Measurements from ENCODE around the gene LPA.

The LPA gene

DNA sequence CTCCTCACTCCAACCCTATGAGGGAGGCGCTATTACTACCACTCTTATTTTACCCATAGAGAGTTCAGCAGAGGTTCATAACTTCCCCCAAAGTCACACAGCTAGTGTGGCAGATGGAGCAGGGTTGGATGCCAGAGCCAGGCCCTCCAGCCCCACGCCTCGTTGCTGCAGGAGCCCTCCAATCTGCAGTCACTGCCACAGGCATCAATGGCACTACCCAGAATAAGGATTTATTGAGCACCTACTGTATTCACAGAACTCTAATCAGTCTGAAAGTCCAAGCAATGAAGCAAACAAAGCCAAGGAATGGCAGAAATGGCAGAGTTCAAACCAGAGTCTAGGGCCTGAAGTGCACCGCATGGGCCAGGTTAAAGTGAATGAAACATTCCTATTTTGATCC, 144.9 kb downstream of the LPA start:
- TF ChIP-seq ZBTB7A (IDR thresholded peaks at IDR 0.05; ENCODE audit: low read depth) (no peak), RAD21 (IDR thresholded peaks at IDR 0.05; ENCODE audit: low read depth) (no peak), CREB1 (IDR thresholded peaks at IDR 0.05; ENCODE audit: low read depth) (no peak), YY1 (IDR thresholded peaks at IDR 0.05; ENCODE audit: low read depth) (no peak), EGR1 (IDR thresholded peaks at IDR 0.05) (no peak), TEAD4 (IDR thresholded peaks at IDR 0.05) (no peak), TAF1 (IDR thresholded peaks at IDR 0.05; ENCODE audit: low read depth) (no peak), FOXM1 (IDR thresholded peaks at IDR 0.05; ENCODE audit: borderline replicate concordance, low read depth) (no peak), EP300 (IDR thresholded peaks at IDR 0.05; ENCODE audit: borderline replicate concordance) (no peak), CEBPB (IDR thresholded peaks at IDR 0.05) (no peak)

DNA sequence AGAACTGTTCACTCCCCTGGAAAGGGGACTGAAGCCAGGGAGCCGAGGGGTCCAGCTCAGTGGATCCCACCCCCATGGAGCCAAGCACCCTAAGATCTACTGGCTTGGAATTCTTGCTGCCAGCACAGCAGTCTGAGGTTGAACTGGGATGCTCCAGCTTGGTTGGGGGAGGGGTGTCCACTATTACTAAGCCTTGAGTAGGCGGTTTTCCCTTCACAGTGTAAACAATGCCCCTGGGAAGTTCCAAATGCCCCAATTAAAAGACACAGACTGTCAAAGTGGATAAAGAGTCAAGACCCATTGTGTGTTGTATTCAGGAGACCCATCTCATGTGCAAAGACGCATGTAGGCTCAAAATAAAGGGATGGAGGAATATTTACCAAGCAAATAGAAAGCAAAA, 150.2 kb downstream of the LPA start:
- no peak for TF ChIP-seq TAF1 (IDR thresholded peaks at IDR 0.05; ENCODE audit: low read depth)
- TF ChIP-seq RAD21 (IDR thresholded peaks at IDR 0.05; ENCODE audit: low read depth): no peak
- TF ChIP-seq CEBPB (IDR thresholded peaks at IDR 0.05): no peak
- TF ChIP-seq TCF12 (IDR thresholded peaks at IDR 0.05; ENCODE audit: low read depth): no peak
- TF ChIP-seq EGR1 (IDR thresholded peaks at IDR 0.05): no peak
- no peak for TF ChIP-seq NFIC (IDR thresholded peaks at IDR 0.05)
- no peak for TF ChIP-seq YY1 (IDR thresholded peaks at IDR 0.05; ENCODE audit: low read depth)
- TF ChIP-seq ZBTB7A (IDR thresholded peaks at IDR 0.05; ENCODE audit: low read depth): no peak
- no peak for TF ChIP-seq EP300 (IDR thresholded peaks at IDR 0.05; ENCODE audit: borderline replicate concordance)
- no peak for TF ChIP-seq FOXM1 (IDR thresholded peaks at IDR 0.05; ENCODE audit: borderline replicate concordance, low read depth)
- TF ChIP-seq, protein P1, sequence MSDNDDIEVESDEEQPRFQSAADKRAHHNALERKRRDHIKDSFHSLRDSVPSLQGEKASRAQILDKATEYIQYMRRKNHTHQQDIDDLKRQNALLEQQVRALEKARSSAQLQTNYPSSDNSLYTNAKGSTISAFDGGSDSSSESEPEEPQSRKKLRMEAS (IDR thresholded peaks at IDR 0.05): no peak

DNA sequence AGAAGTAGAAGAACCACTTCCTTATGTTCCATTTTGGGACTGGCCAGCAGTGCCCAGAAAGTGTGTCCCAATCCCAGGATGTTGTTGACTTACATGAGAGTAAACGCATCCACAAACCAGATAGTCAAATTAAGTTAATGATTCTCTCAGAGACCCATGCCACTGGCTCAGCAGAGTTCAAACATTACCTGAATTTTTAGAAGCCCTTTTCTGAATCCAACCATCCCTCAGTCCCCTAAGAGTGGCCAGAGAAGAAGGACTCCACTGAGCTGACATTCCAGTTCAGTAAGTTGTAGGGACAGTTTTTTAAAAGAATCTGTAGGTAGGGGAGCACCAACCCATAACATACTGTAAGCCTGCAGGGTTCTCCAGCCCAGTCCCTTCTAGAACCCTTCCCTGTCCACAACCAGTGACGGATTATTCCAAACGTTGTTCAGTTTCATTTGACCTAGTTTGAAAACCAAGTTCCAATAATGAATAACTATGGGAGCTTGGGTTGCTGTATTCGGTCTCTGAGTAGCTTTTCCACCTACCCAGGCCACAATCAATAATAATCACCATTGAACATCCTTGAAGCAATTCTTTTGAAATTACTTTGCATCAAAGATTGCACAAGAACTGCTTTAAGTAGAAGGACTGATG, 153.0 kb downstream of the LPA start:
- no peak for TF ChIP-seq TAF1 (IDR thresholded peaks at IDR 0.05; ENCODE audit: low read depth)
- TF ChIP-seq RAD21 (IDR thresholded peaks at IDR 0.05; ENCODE audit: low read depth): no peak
- TF ChIP-seq, protein P2, sequence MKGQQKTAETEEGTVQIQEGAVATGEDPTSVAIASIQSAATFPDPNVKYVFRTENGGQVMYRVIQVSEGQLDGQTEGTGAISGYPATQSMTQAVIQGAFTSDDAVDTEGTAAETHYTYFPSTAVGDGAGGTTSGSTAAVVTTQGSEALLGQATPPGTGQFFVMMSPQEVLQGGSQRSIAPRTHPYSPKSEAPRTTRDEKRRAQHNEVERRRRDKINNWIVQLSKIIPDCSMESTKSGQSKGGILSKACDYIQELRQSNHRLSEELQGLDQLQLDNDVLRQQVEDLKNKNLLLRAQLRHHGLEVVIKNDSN (IDR thresholded peaks at IDR 0.05): no peak
- no peak for TF ChIP-seq NFIC (IDR thresholded peaks at IDR 0.05)
- no peak for TF ChIP-seq ZBTB7A (IDR thresholded peaks at IDR 0.05; ENCODE audit: low read depth)
- no peak for TF ChIP-seq EGR1 (IDR thresholded peaks at IDR 0.05)
- no peak for TF ChIP-seq CREB1 (IDR thresholded peaks at IDR 0.05; ENCODE audit: low read depth)
- TF ChIP-seq, protein P1 (IDR thresholded peaks at IDR 0.05): no peak
- TF ChIP-seq, protein P3, sequence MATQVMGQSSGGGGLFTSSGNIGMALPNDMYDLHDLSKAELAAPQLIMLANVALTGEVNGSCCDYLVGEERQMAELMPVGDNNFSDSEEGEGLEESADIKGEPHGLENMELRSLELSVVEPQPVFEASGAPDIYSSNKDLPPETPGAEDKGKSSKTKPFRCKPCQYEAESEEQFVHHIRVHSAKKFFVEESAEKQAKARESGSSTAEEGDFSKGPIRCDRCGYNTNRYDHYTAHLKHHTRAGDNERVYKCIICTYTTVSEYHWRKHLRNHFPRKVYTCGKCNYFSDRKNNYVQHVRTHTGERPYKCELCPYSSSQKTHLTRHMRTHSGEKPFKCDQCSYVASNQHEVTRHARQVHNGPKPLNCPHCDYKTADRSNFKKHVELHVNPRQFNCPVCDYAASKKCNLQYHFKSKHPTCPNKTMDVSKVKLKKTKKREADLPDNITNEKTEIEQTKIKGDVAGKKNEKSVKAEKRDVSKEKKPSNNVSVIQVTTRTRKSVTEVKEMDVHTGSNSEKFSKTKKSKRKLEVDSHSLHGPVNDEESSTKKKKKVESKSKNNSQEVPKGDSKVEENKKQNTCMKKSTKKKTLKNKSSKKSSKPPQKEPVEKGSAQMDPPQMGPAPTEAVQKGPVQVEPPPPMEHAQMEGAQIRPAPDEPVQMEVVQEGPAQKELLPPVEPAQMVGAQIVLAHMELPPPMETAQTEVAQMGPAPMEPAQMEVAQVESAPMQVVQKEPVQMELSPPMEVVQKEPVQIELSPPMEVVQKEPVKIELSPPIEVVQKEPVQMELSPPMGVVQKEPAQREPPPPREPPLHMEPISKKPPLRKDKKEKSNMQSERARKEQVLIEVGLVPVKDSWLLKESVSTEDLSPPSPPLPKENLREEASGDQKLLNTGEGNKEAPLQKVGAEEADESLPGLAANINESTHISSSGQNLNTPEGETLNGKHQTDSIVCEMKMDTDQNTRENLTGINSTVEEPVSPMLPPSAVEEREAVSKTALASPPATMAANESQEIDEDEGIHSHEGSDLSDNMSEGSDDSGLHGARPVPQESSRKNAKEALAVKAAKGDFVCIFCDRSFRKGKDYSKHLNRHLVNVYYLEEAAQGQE (IDR thresholded peaks at IDR 0.05; ENCODE audit: low read depth): no peak
- no peak for TF ChIP-seq TEAD4 (IDR thresholded peaks at IDR 0.05)
- TF ChIP-seq CEBPB (IDR thresholded peaks at IDR 0.05): no peak
- TF ChIP-seq EP300 (IDR thresholded peaks at IDR 0.05; ENCODE audit: borderline replicate concordance): no peak
- TF ChIP-seq TCF12 (IDR thresholded peaks at IDR 0.05; ENCODE audit: low read depth): no peak
- no peak for TF ChIP-seq FOXM1 (IDR thresholded peaks at IDR 0.05; ENCODE audit: borderline replicate concordance, low read depth)

DNA sequence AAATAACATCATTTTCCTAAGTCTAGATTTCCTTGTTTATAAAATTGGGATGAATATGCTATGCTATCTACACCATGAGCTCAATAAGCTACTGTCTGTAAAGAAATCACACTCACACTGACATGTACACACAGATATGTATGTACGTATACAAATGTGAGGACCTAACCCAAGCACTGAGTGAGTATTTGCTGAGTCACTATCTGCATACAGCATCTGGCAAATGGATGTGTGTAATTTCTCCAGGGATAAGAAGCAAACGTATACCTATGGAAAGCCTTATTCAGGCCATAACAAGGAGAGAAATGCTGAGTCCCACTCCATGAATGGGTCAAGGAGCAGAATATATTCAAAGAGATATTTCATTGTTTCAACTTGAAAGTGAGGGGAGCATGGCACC, 153.9 kb downstream of the LPA start:
- TF ChIP-seq, protein P1 (IDR thresholded peaks at IDR 0.05): no peak
- TF ChIP-seq ZBTB7A (IDR thresholded peaks at IDR 0.05; ENCODE audit: low read depth): no peak
- TF ChIP-seq TEAD4 (IDR thresholded peaks at IDR 0.05): no peak
- no peak for TF ChIP-seq CEBPB (IDR thresholded peaks at IDR 0.05)
- TF ChIP-seq TCF12 (IDR thresholded peaks at IDR 0.05; ENCODE audit: low read depth): no peak
- no peak for TF ChIP-seq EGR1 (IDR thresholded peaks at IDR 0.05)
- TF ChIP-seq, protein P2 (IDR thresholded peaks at IDR 0.05): no peak
- TF ChIP-seq TAF1 (IDR thresholded peaks at IDR 0.05; ENCODE audit: low read depth): no peak

DNA sequence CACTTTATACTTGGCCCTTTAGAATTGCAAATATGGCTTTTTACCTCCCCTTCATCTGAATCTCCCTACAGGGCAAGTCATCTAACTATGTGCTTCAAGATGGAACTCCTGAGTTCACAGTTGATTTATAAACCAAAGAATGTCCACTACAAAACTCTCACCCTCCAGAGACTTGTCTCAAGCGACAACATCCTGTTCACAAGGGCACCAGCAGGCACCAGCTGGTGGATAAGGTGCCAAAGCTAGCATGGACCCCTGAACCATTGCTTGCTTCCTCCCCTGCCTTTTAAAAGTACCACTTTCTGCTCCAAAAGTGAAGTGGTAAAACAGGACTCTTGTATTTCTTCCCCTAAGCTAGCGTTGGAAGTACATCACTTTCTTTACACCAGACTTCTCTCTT, 154.5 kb downstream of the LPA start:
- TF ChIP-seq EGR1 (IDR thresholded peaks at IDR 0.05) (no peak), YY1 (IDR thresholded peaks at IDR 0.05; ENCODE audit: low read depth) (no peak)

DNA sequence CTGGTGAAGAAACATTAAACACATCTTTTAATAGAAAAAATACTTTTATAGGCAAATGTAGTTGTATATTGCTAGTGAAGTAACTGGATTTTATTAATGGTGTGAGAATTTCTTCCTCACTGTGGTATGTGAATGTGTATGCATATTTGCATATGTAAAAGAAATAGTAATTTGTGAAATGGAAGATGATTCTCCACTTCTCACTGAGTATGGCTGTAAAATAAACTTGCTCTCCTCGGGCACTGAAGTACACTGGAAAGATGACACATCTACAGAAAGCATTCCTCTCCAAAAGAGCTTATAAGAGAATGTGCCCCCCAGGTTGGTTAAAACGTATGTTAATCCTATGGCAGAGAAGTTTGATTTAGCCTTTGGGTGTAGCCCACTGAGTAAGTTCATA, 155.5 kb downstream of the LPA start:
- no peak for TF ChIP-seq EGR1 (IDR thresholded peaks at IDR 0.05)

DNA sequence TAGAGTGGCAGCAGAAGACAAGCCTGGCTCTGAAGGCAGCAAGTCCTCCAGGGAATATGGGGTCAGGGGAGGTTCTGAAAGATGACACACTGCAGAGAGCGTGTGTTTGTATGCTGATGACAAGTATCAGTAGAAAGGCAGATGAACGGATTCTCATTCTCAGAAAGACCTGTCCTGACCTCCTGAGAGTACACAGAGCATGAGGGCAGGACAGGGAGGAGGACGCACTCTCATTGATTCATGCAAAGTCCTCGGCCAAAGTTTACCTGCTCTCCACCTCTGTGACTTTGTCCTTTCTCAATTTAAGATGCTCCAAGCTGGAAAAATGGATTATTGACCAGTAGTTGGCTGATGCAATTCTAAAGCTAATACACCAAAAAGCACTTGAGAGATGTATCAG, 156.7 kb downstream of the LPA start:
- no peak for TF ChIP-seq ZBTB7A (IDR thresholded peaks at IDR 0.05; ENCODE audit: low read depth)
- no peak for TF ChIP-seq CREB1 (IDR thresholded peaks at IDR 0.05; ENCODE audit: low read depth)
- no peak for TF ChIP-seq NFIC (IDR thresholded peaks at IDR 0.05)
- TF ChIP-seq, protein P2 (IDR thresholded peaks at IDR 0.05): no peak
- no peak for TF ChIP-seq RAD21 (IDR thresholded peaks at IDR 0.05; ENCODE audit: low read depth)
- TF ChIP-seq YY1 (IDR thresholded peaks at IDR 0.05; ENCODE audit: low read depth): no peak
- no peak for TF ChIP-seq EGR1 (IDR thresholded peaks at IDR 0.05)
- no peak for TF ChIP-seq TCF12 (IDR thresholded peaks at IDR 0.05; ENCODE audit: low read depth)
- TF ChIP-seq FOXM1 (IDR thresholded peaks at IDR 0.05; ENCODE audit: borderline replicate concordance, low read depth): no peak
- no peak for TF ChIP-seq TAF1 (IDR thresholded peaks at IDR 0.05; ENCODE audit: low read depth)
- no peak for TF ChIP-seq CEBPB (IDR thresholded peaks at IDR 0.05)
- TF ChIP-seq EP300 (IDR thresholded peaks at IDR 0.05; ENCODE audit: borderline replicate concordance): no peak
- TF ChIP-seq, protein P1 (IDR thresholded peaks at IDR 0.05): no peak
- TF ChIP-seq, protein P3 (IDR thresholded peaks at IDR 0.05; ENCODE audit: low read depth): no peak
- no peak for TF ChIP-seq TEAD4 (IDR thresholded peaks at IDR 0.05)

All from Ishikawa (cell line).